GM12801 (cell line): Measurements from ENCODE around the gene RAB25.

Source experiments
- TF ChIP-seq, protein P1 (sequence below): IDR thresholded peaks from one replicate; pipeline ENCODE4 v1.5.1; 2011; ENCODE audit warnings: control low read depth; ENCODE audit not compliant: insufficient read length; ENCODE audit errors: extremely low read depth

RAB25 gene

DNA sequence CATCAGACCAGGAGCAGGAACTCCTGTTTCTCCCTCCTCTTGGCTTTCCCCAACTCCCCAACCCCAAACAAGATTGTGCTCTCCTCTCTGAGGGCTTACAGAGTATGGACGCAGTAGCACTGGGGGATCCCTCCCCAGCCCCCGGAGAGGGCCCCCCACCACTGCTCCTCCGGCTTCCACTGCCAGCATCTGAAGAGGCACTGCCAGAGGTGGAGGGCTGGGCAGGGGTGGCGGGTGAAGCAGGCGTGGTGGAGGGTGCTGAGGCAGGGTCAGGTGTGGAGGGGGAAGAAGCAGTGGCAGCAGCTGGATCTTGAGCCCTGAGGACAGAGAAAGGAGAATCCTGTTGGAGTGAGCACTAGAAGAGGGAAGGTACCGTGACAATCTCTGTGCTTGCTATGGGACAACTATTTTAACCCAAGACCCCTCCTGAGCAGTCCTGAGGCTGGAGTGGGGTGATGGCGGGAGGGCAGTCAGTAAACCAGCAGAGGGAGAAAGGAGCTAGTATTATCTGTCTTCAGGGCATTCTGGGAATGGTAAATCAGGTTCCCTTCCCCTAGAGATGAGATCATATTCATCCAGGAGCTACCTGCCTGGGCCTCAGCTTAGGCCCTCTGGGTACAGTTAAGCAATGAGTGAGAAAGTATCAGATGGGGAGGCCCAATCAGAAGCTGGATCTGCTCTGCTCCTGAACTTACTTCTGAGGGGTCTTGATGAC is 9.8 kb upstream of the RAB25 start:
- TF ChIP-seq, protein P1, sequence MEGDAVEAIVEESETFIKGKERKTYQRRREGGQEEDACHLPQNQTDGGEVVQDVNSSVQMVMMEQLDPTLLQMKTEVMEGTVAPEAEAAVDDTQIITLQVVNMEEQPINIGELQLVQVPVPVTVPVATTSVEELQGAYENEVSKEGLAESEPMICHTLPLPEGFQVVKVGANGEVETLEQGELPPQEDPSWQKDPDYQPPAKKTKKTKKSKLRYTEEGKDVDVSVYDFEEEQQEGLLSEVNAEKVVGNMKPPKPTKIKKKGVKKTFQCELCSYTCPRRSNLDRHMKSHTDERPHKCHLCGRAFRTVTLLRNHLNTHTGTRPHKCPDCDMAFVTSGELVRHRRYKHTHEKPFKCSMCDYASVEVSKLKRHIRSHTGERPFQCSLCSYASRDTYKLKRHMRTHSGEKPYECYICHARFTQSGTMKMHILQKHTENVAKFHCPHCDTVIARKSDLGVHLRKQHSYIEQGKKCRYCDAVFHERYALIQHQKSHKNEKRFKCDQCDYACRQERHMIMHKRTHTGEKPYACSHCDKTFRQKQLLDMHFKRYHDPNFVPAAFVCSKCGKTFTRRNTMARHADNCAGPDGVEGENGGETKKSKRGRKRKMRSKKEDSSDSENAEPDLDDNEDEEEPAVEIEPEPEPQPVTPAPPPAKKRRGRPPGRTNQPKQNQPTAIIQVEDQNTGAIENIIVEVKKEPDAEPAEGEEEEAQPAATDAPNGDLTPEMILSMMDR: no peak

DNA sequence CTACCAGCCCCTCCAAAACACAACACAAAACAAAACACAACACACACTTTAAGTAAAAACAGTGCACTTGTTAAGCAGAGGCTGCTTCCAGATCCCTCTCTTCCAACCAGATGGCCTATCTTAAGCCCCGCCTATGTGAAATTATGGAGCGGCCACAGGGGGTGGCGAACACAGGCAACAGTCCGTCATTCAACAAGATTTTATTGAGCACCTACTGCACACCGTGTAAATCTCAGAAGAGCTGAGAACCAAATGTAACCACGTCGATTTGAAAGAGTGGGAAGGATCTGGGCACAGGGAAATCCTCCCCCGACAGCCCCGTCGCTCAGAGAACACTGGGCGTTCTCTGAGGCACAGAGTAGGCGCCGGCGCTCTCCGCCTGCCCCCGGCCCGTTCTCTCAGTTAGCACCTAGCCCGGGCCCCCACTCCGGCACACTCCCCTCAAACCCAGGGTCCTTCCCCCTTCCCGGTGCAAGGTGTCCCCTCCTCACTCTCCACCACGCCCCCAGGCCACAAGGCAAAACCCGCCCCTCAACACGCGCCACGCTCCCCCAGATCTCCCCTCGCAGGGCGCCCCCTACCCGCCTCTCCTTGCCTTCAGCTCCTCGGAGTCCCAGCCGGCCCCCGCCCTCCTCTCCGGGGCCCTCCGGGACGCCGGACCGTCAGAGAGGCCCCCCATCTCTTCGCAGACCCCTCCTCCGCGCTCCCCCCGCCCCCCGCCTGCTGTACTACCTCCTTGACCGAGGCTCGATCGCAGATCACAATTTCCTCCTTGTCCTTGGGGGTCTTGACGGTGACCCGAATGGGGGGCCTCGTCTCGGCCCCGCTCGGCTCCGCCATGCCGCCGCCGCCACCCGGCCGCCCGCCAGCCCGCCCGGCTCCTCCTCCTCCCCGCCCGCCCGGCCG is 7.8 kb upstream of the RAB25 start:
- TF ChIP-seq, protein P1: no peak

DNA sequence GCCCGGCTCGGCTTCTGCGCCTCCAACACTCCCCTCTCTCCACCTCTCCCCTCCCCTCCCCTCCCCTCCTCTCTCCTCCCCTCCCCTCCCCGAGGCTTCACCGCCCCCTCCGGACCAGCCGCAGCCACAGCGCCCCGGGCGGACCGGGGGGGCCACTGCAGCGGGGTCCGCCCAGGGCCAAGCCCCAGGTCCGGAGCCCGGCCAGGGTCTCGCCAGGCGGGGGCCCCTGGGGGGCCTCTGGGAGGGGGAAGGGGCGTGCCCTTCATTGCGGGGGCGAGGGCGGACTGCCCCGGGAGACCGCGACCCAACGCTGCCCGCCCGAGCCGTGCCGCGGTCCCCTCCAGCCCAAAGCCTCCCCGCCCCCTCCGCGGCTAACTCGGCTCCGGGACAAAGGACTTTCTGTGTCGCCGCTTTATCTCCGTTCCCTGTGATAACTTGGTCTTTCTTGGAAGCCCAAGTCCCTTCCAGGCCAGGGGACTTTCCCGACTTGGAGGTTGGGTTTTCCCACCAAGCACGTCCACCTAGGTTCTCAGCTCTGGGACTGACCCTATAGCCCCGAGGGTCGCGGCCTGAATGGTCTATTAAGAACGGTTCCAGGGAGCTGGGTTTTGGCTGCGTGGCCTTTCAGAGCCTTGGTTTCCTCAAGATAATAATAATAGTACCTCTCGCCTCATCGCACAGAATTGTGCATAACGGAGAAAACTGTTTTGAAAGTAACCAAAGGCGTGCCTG is 7.0 kb upstream of the RAB25 start, which contains the start of gene UBQLN4:
Gene UBQLN4, minus strand, starts transcription at position 31 of the 732 bp plus-strand sequence. CDS start 97 bp downstream, outside the sequence.
- TF ChIP-seq, protein P1: no peak

DNA sequence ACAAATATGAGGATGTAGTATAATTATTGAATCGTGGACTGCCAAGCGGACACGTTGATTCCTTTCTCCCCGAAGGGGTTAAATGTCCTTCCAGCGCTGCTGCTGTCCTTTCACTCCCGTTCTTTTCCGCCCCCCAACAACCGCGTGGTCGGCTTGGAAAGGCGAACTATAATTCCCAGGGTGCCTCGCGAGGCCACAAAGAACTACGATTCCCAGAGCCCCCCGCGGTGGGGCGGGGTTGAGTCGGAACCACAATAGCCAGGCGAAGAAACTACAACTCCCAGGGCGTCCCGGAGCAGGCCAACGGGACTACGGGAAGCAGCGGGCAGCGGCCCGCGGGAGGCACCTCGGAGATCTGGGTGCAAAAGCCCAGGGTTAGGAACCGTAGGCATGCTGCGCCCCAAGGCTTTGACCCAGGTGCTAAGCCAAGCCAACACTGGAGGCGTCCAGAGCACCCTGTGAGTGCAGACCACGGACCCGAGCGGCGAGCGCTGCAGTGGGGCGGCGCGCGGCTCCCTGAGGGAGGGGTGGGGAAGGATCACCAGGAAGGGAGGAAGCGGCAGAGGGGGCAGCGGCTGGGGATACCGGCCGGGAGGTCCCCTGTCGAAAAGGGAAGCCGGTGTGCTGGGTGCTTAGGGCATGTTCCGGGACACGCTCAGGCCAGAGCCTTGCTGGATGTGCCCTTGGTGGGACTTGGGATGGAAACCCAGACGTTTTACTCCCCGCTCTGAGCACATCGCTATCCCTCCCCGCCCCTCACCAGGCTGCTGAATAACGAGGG is 6.3 kb upstream of the RAB25 start, which contains the start of gene LAMTOR2:
Gene LAMTOR2, plus strand, starts transcription at position 283 of the 781 bp plus-strand sequence. Its CDS starts 108 bp downstream, at position 391.
- TF ChIP-seq, protein P1: no peak

DNA sequence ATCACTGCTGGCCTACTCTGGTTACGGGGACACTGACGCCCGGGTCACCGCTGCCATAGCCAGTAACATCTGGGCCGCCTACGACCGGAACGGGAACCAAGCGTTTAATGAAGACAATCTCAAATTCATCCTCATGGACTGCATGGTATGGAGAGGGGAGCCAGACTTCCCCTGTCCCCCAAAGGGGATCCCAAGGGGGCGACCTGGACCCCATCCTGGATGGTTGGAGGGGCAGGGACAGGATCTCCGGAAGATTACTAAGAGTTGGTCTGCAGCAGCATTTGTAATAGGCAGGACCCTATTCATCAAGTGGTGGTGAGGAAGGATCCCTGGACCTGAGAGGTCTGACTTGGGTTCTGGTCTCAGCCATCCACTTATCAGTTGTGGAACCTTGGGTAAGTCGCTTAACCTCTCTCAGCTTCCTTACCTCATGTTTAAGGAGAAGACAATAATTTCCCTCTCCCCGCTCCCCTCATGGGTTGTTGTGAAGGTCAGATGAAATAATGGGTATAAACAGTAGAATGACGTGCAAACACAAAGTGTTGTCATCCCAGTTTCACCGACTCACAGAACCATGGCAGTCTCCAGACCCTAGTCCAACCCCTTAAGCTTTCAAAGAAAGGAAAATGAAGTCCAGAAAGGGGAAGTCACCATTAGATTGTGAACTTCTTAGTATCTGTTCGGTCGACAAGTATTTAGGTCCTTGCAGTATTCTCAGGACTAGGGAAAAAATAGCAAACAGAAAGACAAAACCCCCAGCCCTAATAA is 5.5 kb upstream of the RAB25 start:
- TF ChIP-seq, protein P1: no peak

DNA sequence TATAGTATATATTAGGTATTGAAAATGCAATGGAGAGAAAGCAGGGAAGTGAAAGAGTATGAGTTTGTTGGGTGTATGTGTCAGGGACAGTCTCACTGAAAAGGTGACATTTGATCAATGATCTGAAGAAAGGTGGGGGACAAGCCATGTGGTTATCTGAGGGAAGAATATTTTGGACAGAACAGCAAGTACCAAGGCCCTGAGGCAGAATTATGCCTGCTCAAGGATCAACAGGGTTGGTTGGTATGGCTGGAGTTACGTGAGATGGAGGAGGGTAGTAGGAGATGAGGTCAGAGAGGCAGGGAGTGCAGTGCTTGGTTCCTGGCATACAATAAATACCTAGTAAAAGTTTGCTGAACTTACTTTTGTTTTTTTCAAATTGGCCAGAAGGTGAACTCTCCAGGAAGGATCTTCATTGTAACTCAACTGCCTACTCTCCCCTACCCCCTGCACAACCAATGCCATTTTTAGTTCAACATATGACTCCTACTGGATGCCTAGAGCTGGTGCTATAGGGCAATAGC is 4.6 kb upstream of the RAB25 start:
- TF ChIP-seq, protein P1: no peak
